Measurements from ENCODE around the gene TMOD3.

The TMOD3 gene

DNA sequence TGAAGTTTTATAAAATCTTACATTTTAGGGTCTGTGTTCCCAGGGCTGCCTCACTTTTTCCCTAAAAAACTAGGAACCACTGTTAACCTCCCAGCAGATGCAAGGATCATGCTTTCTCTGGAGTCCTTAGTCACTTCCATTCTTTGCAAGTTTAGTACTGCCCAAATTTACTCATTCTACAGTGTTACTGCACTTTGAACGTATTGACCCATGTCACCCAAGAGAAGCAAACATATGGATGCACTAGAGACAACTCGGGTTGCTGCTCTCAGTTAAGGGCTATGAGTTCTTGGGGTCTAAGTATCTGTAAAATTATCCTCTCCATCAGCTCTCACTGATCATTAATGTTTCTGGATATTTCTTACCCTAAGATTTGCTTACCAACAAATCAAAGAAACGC is 83.1 kb downstream of the TMOD3 start:
- DNase-seq: no peak

DNA sequence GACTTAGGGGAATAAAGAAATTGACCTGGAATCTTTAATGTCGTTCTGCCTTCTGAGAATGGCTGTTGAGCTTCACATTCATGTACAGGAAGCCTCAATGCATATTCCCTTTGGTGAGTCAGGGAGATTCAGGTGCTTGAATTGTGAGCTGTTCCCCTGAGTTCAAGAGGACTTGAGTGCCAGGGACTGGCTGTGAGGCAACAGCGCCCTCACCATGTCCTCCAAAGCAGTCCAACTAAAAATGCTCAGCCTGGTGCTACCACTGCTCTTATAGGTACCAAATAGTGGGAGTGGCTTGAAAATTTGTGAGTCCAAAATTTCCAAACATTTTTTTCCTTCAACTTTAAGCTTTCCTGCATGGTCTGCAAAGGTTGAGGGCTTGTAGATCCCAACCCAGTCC is 88.0 kb downstream of the TMOD3 start:
- DNase-seq: no peak

DNA sequence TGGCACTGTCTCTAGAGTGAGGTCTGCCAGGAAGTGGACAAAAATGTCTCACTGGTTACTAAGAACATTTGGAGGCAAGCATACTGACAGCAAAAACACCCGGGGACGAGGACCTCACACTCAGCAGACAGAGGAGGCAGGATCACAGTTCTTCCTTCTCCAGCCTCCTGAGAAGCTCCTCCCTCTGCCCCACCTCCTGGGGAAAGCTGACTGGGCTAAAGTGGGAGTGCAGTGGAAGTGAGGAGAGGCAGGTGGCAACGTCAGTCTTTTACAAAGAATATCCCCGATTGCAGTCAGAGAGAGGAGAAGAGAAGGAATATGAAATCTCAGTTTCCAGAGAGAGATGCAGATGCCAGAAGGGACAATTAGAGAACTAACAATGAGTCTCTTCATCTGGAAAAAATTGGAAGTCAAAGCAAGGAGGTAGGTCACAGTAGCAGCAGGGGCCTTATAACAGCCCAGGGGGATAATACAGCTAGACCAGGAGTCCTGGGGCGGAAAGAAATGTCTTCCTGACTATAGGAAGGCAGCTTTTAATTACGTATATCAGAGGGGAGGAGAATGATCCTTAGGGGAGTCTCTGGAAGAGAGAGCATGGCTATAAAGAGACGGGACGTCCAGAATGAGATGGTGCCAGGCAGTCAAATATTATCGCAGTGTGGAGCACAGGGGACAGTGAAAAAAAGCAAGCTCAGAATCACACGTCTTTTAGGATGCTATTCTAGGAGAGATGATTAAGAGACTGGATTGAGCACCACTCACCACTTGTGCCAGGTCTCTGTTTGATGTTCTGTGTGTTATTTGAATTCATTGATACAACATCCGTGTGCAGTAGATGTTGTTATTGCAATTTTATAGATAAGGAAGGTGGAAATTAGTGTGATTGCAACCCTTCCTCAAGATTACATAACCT is 95.0 kb downstream of the TMOD3 start:
- no peak for DNase-seq

DNA sequence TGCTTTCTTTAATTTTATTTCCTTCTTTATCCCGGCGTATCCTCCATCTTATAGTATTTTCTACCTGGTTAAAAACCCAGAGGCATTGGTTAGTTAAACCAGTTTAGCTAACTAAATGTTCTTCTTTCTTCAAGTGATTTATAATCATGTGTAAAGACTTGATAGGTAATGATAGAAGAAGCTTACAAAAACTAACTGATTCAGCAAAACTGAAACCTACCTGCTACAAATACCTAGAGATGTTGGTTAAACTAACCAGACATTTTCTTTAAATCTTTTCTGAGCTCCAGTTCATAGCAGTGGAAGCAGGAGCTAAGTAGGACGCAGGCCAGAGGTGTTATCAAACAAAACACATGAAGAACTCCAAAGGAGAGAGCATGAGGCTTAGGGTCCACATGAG is 97.4 kb downstream of the TMOD3 start:
- no peak for DNase-seq

DNA sequence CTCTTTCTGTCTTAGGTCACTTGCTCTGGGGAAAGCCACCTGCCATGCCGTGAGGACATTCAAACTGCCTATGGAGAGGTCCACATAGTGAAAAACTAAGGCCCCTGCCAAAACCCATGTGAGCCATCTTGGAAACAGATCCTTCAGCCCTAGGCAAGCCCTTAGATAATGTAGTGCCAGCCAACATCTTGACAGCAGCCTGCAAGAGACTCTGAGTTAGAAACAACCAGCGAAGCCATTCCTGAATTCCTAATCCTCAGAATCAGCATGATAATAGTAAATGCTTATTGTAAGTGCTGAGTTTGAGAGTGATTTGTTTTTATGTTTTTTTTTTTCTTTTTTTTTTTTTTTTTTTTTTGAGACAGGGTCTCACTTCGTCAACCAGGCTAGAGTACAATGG is 101.6 kb downstream of the TMOD3 start:
- DNase-seq: no peak

DNA sequence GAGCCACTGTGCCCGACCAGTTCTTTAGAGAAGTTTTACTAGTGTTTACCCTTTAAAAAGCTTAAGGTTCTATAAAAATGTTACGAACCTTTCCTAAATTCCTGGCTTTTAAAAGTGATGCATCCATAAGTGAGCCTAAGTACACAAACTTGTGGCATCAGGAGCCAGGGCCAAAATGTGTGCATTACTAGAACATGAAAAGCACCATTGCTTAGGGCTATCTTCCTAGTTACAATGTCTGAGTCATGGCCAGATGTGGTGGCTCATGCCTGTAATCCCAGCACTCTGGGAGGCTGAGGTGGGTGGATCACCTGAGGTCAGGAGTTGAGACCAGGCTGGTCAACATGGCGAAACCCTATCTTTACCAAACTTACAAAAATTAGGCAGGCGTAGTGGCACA is 102.2 kb downstream of the TMOD3 start:
- DNase-seq: no peak

DNA sequence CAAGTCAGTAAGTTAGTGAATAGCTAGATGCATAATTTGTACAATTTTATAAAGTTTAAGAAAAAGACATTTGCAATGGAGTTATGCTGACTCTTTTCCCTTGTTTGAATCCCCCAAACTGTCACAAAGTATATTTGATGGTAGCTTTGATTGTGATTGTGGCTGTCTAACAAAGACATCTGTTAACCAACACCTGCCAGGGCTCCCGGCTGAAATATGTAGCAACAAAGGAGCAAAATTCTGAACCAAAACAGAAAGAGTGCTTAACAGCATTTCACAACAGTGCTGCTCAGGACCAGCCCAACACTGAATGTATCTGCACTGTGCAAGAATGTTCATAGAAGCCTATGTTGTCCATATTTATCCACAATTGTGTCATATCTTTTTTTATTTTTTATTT is 102.7 kb downstream of the TMOD3 start:
- DNase-seq: no peak

DNA sequence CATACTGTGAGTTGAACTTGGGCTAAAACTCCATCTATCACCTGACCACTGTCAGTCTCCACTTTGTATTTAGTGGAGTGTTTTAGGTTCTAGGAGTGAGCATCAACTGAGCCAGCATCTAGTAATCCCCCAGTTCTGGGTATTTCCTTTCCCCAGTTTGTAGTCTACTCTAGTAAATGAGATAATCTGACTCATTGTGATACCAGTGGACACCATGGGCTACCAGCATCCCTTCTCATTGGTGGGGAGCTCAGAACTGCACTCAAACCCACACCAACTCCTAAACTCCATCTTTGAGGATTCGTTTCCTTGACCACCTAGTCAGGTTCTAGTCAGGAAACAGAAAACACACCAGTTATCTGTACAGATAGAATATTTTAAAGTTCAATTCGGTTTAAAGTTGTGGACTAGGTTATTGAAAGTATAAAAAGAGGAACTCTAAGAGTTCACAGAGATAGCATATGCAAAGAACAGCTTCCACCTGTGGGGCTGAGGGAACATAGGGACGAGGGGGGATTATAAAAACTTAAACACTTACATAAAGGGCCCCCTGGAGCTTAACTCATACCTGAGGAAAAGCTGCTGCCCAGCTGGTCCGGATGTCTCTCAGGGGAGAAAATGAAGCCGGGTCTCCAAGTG is 106.1 kb downstream of the TMOD3 start:
- DNase-seq: no peak

DNA sequence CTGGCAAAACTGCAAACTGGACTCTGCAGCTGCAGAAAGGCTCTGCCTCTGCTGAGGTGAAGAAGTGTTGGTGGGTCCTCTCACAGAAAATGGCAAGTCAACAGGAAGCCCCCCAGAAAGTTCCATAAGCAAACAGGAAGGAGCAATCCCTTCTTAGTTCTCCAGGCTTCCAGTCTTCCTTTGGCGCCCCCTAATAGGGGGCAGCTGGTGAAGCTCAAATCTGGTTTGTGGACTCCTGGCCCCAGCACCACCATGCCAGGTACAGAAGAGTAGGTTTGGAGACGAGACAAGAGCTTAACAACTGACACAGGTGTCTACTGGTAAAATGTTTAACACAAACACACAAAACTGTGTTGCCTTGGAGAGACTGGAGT is 106.6 kb downstream of the TMOD3 start:
- DNase-seq: no peak

DNA sequence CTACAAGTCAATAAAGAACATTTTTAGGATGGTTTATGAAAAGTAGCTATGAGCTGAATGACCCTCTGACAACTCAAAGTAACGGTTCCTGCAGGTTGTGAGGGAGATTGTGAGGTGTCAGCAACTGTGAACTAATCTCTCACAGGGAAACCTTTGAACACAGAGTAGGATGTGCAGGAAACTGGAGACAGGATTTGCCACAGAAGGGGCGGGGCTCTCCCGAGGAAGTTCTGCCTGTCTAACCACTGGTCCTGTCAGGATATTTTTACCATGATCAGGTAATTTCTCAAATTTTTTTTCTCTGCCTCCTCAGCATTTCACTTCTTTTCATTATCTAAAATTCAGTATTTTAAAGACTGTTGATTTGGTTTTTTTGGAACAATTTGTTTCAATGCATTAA is 108.8 kb downstream of the TMOD3 start:
- no peak for DNase-seq

DNA sequence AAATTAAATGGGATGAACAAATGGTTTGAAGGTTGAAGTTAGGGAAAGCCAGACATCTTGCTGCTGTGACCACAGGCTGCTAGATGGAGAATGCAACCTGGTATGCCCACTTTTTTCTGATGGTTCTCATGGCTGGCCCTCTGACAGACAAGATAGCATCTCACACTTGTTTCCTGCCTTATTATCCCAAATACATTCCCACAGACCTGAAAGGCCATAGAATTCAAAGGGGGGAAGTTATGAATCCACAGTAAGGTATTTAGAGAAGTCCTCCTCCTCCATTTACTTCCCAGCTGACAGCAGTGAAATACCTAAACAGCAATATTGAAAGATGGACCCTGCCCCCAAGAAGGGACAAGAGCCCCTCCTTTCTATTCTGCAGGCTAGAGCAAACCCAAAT is 109.8 kb downstream of the TMOD3 start:
- DNase-seq: no peak

DNA sequence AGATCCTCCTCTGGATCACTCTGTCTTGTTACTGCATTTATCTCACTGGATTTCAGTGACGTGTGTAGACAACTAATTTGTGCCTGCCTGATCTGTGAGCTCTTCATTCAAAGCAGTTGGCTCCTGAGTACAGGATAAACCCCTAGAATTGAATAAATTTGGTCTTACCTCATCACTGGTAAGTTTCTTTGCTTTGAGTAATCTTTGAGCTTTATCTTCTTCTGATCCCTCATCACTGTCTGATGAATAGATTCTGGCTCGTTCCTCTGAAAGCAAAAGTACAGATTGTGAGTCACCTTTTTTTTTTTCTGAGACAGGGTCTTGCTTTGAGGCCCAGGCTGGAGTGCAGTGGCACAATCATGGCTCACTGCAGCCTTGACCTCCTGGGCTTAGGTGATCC is 117.7 kb downstream of the TMOD3 start:
- no peak for DNase-seq

DNA sequence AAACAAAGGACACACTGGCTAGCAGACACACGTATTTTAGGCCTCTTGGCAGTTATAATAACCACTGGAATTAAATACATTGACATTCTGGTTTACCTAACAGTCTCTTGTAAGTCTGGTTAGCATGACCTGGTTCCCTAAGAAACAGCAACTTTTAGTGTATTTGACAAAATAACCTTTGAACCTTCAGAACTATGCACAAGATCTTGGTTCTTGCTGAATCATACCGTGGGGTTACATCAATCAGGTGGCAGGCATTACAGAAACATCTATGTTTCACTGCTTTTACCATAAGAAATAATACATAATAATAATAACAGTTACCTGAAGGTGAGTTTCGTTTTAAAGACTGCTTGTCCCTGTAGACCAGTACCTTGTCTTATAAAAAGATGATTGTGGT is 123.4 kb downstream of the TMOD3 start:
- DNase-seq: no peak

DNA sequence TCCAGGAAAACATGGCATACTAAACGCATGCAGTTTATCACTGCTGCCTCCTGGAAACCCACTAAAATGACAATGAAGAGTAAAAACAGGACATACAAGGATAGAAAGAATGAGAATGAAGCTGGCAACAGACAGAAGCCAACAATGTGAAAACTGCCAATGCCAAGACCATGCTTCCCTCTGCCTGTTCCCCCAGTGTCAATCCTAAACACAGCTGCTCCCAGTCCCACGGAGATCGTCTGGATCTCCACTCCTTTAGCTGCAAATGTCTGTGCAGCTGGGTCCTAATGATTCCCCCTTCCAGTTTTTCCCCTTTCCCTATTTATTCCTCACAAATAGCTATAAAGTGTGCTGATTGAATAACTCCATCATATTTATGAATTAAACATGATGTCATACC is 126.1 kb downstream of the TMOD3 start:
- no peak for DNase-seq
